ENCODE results near the gene CANT1.
"Not testable (repeated sequence)": the region's sequence is repeated elsewhere in the genome, so short reads cannot be mapped to it uniquely, and the experiment has no call there.

CANT1 gene

DNA sequence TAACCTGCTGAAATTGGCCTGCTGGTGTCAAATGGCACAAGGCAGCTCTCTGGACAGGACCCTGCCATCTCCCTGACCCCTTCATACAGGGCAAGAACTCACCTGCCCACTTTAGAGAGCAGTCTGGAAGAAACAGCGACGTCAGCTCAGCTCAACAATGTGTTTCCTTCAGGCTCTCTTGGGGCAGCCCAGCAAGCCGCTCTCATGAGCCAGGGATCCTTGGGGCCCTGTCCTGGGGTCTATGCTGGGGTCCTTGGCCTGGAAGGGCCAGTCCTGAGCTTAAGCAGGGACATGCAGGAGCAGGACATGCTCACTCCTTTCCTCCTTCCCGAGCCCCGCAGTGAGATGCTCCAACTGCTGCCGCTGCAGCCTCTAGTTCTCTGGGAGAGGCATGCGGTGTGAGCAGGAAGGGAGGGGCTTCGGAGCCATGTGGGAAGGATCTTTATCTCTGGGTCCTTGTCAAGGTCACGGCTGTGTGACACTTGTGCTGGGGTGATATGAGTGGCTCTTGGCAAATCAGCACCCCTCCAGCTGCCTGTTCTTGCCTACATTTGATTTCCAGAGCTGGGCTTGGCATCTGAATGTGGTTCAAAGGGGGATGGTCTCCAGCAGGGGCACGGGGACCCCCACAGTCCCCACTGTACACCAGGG is 17.8 kb upstream of the CANT1 start:
- DNase-seq: no peak

DNA sequence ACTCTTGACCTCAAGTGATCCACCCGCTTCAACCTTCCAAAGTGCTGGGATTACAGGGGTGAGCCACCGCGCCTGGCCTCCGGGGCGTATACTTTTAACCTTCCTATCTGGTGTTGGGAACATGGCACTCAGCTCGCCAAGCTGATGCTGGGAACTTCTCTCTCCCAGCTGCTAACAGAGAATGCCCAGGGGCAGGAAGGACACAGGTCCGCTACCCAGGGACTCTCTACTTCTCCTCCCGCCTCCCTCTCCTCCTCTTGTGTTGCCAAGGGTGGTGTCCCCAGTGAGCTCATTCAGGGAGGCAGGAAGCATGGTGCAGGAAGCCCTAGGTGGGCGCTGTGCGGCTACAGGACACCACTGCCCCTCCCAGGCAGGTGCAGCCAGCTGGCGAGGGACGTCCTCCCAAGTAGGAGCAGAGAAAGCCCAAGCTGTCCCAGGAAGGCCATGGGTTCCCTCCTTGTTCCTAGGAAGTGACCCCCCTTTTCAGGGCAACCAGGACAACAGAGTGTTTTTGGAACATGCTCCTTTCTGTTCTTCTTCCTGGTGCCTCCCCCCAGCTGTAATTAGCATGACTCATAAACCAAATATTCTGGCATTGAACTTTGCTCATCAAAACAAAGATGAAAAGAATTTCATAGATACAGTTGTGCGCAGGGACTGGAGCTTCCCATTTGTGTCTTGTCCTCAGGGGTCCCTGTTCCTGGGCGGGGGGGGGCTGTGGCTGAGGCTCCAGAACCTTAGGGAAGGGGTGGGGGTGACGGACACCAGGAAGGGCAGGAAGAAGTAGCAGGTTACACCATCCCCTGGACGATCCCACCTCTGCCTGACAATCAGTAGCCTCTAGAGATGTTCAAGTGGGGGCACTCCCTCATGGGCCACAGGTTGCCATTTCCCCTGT is 17.1 kb upstream of the CANT1 start:
- no peak for DNase-seq

DNA sequence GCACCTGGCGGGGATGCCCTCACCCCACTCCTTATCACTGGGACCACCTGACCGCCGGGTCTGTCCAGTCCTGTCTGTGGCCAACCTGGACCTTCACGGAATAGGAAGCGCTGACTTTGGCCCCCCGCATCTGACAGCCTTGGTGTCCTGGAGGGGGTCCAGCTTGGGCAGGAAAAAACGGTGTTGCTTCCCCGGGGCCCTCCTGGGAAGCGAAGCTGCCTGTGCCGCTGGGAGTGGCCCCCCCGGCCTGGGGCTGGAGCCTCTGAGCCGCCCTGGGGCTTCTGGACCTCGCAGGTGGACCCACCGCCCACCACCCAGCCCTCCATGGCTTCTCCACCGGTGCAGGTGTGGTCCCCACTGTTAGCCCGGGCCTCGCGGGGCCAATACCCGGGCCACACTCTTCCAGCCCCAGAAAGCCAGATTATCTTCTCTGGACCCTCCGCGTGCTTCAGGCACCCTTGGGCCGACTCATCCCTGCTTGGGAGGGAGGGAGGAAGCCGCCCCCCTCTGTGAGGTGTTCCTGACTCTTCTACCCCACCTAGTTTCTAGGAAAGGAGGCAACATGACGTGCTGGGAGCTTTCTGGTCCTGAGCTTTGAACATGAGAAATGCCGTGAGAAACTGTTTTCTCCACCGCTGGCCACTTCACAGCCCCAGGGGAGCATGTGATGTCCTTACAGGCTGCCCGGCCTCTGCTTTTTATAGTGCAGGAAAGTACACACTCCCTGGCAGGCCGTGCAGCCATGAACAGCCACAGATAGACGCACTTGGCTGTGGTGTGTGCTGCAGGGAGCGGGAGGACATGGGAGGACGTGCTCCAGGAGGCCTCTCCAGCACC is 15.6 kb upstream of the CANT1 start:
- no peak for DNase-seq

DNA sequence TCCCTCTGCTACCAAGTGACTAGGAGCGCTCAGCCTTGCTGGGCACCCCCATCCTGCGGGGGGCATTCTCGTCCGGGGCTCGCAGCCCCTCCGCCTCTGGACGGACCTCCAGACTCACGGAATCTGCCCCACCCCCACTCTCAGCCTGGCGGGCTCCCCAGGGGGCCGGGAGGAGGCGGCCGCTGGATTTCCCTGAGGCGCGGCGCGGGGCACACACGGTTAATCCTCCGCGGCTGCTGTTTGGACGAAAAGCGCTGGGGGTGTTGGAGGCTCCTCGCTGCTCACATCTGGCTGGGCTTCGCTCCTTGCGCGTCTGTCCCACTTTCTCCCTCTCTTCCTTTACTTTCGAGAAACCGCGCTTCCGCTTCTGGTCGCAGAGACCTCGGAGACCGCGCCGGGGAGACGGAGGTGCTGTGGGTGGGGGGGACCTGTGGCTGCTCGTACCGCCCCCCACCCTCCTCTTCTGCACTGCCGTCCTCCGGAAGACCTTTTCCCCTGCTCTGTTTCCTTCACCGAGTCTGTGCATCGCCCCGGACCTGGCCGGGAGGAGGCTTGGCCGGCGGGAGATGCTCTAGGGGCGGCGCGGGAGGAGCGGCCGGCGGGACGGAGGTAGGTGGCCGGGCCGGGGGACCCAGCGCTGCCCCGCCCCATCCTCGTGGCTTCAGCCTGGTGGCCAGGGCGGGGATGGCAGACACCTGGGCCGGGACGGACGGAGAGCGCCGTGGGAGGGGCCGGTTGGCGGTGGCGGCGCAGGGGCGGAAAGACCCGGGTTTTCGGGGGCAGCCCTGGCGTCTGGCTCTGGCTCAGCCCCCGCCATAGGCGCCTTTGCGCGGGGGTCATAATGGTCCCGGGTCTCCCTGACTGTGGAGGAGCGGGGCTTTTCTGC is 14.6 kb upstream of the CANT1 start, which contains the start of gene C1QTNF1:
Gene C1QTNF1, plus strand, starts transcription at position 284 of the 886 bp plus-strand sequence. CDS start 19,800 bp downstream, outside the sequence.
- DNase-seq: no peak

DNA sequence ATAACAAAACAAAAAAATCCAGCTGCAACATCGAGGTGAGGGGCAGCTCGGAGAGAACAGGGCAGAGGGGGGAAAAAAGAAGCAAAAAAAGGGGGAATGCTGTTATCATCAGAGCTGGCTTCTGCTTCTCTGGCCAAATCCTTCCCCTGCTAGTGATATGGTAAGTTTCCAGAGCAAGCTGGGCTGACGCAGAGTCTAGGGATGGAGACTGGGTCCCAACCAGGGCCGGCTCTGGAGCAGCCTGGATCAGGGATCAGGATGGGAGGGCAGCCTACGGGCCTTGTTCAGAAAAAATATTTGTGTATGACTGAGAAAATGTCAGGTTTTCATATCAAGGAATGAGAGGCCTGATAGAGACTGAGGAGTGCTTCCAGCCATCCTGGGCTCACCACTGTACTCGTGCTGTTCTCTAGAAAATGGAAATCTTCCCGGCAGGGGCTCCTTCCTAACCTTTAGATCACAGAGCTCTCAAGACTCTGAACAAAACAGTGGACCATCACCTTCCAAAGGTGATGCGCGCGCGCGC is 13.7 kb upstream of the CANT1 start:
- no peak for DNase-seq

DNA sequence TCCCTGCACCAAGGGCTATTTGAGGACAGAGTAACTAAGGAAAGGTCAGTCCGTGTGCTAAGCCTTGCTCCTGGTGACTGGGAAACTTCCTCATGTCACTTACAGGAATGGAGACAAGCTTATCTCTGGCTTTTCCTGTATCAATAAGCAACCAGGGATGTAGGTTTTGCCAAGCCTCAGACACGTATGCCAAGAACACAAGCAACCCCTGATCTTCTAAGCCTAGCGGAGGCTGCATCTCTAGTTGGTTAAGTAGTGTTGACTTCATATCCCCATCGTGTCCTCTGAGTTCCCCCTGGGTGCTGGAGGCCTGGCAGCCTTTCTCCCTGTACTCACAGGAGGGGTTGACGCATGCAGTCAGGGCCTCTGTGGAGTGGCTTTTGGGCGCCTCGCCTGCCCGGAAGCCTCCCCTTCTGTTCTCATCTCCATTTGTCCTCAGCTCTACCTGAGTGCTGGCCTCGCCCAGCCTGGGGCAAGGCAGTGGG is 13.0 kb upstream of the CANT1 start:
- DNase-seq: no peak

DNA sequence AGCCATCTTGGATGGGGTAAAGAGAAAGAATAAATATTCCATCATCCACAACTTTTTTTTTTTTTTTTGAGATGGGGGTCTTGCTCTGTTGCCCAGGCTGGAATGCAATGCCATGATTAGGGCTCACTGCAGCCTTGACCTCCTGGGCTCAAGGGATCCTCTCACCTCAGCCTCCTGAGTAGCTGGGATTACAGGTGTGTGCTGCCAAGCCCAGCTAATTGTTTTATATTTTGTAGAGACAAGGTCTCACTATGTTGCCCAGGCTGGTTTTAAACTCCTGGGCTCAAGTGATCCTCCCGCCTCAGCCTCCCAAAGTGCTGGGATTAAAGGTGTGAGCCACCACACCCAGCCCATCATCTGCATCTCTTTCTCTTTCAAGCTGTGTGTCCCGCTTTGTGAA is 12.4 kb upstream of the CANT1 start:
- not testable (repeated sequence) for DNase-seq

DNA sequence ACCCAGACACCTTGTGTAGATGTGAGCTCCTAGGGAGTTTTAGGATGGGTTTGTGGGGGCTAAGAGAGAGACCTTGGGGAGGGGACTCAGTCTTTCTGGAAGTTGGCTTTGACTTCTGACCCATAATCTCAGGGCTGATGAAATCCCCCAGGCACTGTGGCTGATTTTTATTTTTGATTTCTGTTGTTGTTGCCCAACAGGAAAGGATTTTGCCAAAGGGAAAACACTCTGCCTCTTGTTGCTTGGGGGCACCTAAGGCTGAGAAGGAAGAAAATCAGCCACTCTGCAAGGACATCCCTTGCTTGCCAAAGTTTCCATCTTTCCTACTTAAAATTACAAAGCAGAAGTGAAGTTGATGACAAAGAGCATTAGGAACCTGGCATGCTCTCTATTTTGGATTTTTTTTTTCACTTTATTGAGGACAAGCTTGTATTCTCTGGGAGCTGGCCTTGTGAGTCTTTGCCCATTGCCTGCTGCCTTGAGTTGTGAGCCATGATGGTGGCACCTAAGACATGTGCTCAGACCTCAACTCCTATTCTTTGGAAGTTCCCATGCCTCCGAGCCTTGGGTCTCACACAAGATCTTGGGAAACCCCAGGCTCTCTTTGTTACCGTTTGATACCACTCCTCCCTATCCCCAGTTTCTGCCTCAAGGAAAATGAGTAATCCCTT is 11.2 kb upstream of the CANT1 start:
- DNase-seq: no peak

DNA sequence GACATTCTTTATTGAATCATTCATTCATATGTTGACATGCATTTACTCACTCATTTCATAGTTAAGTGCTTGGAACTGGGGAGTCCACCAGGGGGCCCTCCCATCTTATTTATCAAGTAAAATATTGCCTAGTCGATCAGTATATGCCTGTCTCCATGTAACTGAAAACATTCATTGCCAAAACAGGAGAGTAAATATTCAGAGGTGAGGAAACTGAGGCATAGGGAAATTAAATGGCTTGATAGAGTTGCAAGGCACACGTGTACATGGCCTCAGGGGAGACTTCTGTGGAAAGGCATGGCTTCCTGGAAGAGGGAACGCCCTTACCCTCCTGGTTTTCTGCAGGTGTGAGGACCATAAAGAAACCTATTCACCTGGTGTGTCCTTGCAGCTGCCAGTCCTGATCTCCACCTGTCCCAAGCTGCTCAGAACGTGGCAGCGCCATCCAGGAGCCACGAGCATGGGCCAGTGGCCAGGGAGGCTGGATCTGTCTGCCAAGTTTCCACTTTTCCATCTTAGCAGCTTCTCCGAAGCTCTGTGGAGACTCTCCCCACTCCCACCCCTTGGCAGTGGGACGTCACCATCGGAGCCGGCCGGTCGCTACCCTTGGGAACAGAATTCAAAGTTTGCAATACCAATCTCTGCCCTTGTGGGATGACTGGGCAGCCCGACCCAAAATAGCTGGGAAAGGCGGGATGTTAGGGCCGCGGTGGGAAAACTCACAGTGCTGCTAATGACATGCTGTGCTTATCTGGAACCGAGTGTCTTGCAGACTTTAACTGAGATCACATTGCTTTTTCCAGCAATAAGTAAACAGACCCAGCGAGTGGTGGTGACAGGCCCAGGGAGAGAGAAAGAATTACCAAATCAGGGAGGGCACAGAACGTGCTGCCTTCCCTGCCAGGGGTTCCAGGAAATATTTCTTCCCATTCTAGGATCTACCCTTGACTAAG is 10.3 kb upstream of the CANT1 start:
- peak; percentile 52 for DNase-seq

DNA sequence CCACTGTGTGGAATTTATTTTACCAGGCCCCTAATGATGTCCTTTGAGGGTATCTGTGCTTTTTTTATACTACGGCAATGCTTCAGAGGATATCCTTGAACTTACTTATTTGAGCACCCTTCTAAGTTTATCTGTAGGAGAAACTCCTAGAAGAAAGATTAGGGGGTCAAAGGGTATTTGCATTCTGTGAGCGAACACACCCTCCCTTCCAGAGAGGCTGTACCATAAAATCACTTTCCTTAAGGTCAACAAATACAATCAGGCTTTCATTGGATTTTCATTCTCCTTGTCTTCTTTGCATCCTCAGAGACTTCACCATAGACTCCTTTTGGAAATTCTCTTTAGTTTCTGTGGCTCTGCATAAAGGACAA is 9.7 kb upstream of the CANT1 start:
- no peak for DNase-seq

DNA sequence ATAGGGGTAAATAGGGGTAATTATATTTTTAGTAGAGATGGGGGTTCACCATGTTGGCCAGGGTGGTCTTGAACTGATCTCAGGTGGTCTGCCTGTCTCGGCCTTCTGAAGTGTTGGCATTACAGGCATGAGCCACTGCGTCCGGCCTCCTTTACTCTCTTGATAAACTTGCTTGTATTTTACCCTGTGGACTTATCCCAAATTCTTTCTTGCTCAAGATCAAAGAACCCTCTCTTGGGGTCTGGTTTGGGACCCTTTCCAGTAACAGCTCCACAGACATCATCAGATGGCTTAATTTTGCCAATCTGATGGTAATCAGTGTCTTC is 8.8 kb upstream of the CANT1 start:
- no peak for DNase-seq

DNA sequence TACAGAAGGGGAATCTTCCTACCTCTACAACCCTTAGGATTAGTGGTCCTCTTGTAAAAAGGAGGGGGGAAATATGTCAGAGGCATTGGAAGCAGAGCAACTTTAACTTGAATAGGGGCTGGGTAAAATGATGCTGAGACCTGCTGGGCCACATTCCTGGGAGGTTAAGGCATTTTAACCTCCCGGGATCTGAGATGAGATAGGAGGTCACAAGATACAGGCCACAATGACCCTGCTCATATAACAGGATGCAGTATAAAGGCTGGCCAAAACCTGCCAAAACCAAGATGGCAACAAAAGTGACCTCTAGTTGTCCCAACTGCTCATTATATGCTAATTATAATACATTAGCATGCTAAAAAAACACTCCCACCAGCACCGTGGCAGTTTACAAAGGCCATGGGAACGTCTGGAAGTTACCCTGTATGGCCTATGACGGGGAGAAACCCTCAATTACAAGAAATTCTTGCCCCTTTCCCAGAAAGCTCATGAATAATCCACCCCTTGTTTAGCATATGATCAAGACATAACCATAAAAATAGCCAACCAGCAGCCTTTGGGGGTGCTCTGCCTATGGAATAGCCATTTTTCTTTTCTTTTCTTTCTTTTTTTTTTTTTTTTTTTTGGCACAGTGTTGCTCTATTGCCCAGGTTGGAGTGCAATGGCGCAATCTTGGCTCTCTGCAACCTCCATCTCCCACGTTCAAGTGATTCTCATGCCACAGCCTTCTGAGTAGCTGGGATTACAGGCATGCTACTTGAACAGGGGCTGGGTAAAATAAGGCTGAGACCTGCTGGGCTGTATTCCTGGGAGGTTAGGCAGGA is 8.2 kb upstream of the CANT1 start:
- DNase-seq: no peak

DNA sequence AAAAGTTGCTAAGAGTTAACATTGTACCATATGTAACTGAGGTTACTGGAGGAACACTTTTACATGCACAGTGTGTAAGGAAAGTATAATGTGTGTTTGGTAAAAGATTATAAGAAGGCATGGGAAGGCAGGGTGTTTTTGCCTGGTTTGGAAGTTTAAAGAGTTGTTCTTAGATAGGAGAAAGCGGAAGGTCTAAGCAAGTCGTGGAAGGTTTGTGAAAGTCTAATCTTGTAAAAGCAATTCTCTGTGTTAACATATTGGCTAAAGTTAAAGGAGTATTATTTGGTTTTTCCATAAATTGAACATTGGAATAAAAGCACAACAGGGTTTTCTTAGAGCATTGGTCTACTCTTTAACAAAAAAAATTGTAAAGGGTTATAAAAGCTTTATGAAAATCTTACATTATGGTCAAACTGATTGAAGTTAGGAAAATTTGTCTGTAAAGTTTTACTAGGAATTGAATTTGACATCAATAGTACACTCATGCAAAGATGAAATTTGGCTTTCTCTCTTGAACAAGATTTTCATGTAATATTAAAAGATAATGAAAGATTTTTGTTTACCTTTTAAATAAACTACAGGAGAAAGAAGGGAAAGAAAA is 4.7 kb upstream of the CANT1 start:
- no peak for DNase-seq

DNA sequence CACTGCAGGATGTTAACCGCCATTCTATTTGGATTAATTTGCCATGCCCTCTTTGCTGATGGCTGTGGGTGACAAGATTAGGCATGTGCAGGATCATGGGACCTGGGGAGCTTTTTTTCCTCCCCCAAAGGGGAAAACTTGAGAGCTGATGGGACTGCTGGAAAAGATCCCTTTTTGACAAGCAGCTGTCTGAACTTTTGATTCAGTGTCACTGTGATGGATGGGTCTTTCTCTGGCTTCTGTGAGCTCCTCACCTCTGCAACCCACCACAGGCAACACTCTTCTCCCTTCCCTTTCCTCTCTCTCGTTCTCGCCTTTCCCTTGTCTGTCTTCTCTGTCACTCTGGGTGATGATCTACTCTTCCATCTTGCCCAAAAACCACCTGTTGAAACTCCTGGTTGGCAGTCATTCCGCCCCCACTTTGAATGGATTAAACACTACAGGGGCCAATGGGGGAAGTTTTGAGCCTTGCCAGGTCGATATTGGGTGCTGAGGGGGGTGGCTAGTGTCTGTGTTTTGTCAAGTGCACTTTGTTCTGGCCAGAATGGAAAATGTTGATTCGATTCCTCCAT is 3.1 kb upstream of the CANT1 start:
- DNase-seq: no peak

DNA sequence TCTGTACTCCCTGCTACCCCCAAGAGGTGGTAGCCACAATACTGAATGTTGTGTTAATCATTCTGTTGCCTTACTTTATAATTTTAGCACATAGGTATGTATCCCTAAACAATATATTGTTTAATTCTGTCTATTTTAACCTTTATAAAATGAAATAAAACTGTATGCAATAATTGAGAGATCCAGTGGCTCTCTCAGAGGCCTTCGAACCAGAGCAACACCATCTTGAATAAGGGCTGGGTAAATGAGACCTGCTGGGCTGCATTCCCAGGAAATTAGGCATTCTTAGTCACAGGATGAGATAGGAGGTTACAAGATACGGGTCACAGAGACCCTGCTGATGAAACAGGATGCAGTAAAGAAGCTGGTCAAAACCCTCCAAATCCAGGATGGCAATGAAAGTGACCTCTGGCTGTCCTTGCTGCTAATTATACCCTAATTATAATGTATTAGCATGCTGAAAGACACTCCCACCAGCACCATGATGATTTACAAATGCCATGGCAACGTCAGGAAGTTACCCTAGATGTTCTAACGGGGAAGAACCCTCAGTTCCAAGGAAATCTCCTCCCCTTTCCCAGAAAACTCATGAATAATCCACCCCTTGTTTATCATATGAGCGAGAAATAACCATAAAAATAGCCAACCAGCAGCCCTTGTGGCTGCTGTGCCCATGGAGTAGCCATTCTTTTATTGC is 2.0 kb upstream of the CANT1 start:
- no peak for DNase-seq

DNA sequence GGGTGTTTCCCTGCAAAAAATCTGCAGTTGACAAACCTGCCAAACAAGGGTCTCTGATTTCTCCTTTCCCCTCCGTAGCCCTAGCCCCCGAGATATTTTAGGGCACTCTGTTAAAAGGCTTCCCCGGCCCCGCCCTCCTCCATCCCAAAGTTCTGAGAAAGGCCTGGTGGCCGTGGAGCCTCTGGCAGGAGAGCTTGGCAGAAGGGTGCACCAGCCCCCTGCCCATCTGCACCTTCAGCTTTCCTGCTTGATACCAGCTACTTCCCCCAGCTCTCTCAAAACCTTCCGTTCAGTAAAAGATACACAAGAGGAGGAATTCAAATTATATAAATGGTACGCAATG is 711 bp upstream of the CANT1 start:
- DNase-seq: no peak

DNA sequence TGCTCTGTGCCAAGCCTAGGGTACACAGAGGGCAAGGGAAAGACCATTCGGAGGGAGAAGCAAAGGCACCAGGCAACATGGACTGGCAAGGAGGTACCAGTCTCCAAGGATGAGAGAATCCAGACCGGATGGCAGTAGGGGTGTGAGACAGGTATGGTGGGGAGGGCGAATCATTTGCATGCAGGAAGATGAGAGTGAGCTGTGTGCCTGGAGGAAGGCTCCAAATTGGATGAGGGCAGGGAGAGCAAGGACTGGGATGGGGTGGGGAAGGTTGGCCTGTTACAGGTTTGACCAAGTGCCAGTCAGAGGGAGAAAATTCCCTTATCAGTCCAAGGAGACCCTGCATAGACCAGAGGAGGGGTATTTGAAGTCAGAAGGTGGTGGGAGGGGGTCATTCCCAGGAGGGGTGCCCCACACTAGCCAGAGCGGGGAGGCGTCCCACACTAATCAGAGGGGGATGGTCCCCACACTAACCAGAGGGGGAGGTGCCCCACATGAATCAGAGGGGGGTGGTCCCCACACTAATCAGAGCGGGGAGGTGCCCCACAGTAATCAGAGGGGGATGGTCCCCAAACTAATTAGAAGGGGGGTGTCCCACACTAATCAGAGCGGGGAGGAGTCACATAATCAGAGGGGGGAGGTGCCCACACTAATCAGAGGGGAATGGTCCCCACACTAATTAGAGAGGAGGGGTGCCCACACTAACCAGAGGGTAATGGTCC is 737 bp downstream of the CANT1 start:
- DNase-seq: no peak

Data from amniotic stem cell (primary cell).